Mesendoderm (in vitro differentiated cells): Measurements from ENCODE around the gene PRKN.

ENCODE experiments used
- DNase-seq: peaks from one replicate; pipeline ENCODE4 v3.0.0; 2013
- H2AK5ac ChIP-seq: 2 replicates; pipeline ENCODE4 v1.6.1; 2013; ENCODE audit warnings: low read length, inconsistent platforms
- H2BK120ac ChIP-seq: 2 replicates; pipeline ENCODE4 v1.6.1; 2013; ENCODE audit warnings: low read depth, mild to moderate bottlenecking, low read length, moderate library complexity, mixed read lengths
- H2BK15ac ChIP-seq: replicated peaks from 2 replicates; pipeline ENCODE4 v1.6.1; 2013; ENCODE audit warnings: low read depth, mild to moderate bottlenecking, moderate library complexity
- H2BK5ac ChIP-seq: 2 replicates; pipeline ENCODE4 v1.6.1; 2013; ENCODE audit warnings: low read length, inconsistent platforms
- H3K18ac ChIP-seq: 2 replicates; pipeline ENCODE4 v1.6.1; 2013; ENCODE audit warnings: mild to moderate bottlenecking, low read length, mixed read lengths
- H3K23ac ChIP-seq: one replicate; pipeline ENCODE4 v1.6.1; 2013; ENCODE audit warnings: low read length
- H3K27ac ChIP-seq: 2 replicates; pipeline ENCODE4 v1.5.1; 2013; ENCODE audit warnings: low read depth, mild to moderate bottlenecking, inconsistent platforms, low read length, moderate library complexity
- H3K27me3 ChIP-seq: 2 replicates; pipeline ENCODE4 v1.6.1; 2013; ENCODE audit warnings: low read length, control low read depth, mild to moderate bottlenecking, inconsistent platforms; ENCODE audit not compliant: insufficient read depth, poor library complexity
- H3K36me3 ChIP-seq: 2 replicates; pipeline ENCODE4 v1.6.1; 2013; ENCODE audit warnings: low read length, inconsistent platforms; ENCODE audit not compliant: control insufficient read depth, insufficient read depth
- H3K4ac ChIP-seq: one replicate; pipeline ENCODE4 v1.6.1; 2013; ENCODE audit warnings: low read depth, mild to moderate bottlenecking, low read length, moderate library complexity
- H3K4me1 ChIP-seq: 2 replicates; pipeline ENCODE4 v1.6.1; 2013; ENCODE audit warnings: low read depth, low read length, inconsistent platforms; ENCODE audit not compliant: control insufficient read depth
- H3K4me2 ChIP-seq: 2 replicates; pipeline ENCODE4 v1.6.1; 2013; ENCODE audit warnings: low read length
- H3K4me3 ChIP-seq: 2 replicates; pipeline ENCODE4 v1.5.1; 2013; ENCODE audit warnings: mild to moderate bottlenecking, low read length
- H3K56ac ChIP-seq: one replicate; pipeline ENCODE4 v1.6.1; 2013; ENCODE audit warnings: low read length
- H3K79me1 ChIP-seq: 2 replicates; pipeline ENCODE4 v1.6.1; 2013; ENCODE audit warnings: low read length, inconsistent platforms
- H3K79me2 ChIP-seq: 2 replicates; pipeline ENCODE4 v1.6.1; 2013; ENCODE audit warnings: mild to moderate bottlenecking, low read length; ENCODE audit not compliant: control insufficient read depth, insufficient read depth
- H3K9ac ChIP-seq: 2 replicates; pipeline ENCODE4 v1.6.1; 2013; ENCODE audit warnings: low read length, inconsistent platforms
- H4K5ac ChIP-seq: one replicate; pipeline ENCODE4 v1.6.1; 2013; ENCODE audit warnings: low read length
- H4K8ac ChIP-seq: one replicate; pipeline ENCODE4 v1.6.1; 2013; ENCODE audit warnings: low read depth, mild to moderate bottlenecking, control low read depth, low read length, moderate library complexity
- WGBS: extraction: QIAGEN DNeasy Blood & Tissue Kit; methylation state at CpG from one replicate; pipeline ENCODE4 v1.1.7; 2013; ENCODE audit warnings: low lambda C conversion rate, missing lambda C conversion rate; ENCODE audit not compliant: insufficient coverage; ENCODE audit errors: extremely low coverage; 5-methylcytosine and 5-hydroxymethylcytosine counted together

Gene PRKN

DNA sequence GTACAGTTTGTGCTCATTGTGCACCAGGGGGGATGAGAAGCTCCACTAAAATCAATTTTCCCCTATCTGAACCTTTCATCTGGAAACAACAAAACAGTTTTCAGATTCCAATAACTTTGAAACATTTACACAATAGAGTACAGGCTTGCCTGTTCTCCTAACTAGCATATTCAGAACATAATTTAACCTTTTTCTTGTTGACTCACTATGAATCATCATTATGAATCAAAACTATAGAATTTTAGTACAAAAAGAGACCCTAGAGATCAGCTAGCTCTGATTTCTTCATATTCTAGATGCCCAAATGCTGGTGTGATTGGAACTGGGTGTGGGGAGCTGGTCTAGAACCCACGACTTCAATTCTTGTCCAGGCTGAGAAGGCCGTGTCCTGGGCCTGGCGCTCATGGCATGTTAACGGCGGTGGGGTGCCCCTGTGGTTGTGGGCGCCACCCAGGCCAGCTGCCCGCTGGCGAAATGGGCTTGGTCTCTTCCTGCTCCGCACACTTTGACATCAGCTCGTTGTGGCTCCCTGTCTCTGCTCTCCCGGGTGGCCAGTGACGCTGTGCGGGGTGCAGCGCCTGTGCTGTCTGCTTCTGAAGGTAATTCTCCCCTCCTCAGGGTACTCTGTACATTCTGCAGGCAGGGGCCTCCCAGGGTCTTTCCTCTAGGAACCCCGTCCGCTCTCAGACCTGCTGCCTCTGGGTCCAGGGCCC lies 1423.8 kb downstream of the PRKN start:
- Histone ChIP-seq H2AK5ac (no peak overlapping the region), H3K56ac (no peak overlapping the region), H2BK5ac (no peak overlapping the region), H3K23ac (no peak overlapping the region), H3K4me2 (no peak overlapping the region), H3K4me3 (no peak overlapping the region), H3K18ac (no peak overlapping the region), H2BK120ac (no peak overlapping the region), H4K8ac (no peak overlapping the region), H3K4me1 (no peaks in the 10 kb centered on the region), H2BK15ac (no peak overlapping the region), H3K27me3 (no peaks in the 10 kb centered on the region), H4K5ac (no peak overlapping the region), H3K9ac (no peak overlapping the region), H3K36me3 (no peaks in the 10 kb centered on the region), H3K79me2 (no peaks in the 10 kb centered on the region), H3K27ac (no peak overlapping the region), H3K79me1 (no peaks in the 10 kb centered on the region), H3K4ac (no peak overlapping the region)
- no CpG with 5 or more reads among the region's 16 CpGs for WGBS
- no peak for DNase-seq

DNA sequence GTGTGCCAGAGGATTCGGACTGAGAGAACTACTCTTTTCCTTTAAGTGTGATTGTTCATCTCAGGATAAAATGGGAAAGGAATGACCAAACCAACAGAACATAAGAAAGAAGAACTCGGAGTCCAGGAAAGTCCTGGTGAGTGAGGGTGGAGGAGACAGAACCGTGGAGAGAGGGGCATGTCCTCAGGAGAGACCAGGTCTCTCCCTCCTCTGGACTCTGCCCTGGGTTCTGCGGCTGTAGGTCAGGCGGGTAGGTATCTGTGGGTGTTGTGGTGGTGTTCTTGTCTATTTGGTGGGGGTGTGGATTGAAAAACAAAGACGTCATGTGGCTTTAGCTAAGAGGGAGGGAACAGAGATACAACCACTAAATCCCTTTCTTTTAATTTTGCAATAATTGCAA lies 1424.6 kb downstream of the PRKN start:
- H3K27ac ChIP-seq: no peak overlapping the region
- H3K4ac ChIP-seq: no peak overlapping the region
- no peak overlapping the region for H2BK5ac ChIP-seq
- H2AK5ac ChIP-seq: no peak overlapping the region
- H3K56ac ChIP-seq: no peak overlapping the region
- H3K23ac ChIP-seq: no peak overlapping the region
- H3K4me2 ChIP-seq: no peak overlapping the region
- H3K36me3 ChIP-seq: no peaks in the 10 kb centered on the region
- no peaks in the 10 kb centered on the region for H3K27me3 ChIP-seq
- no peak overlapping the region for H4K5ac ChIP-seq
- H3K18ac ChIP-seq: no peak overlapping the region
- no CpG with 5 or more reads among the region's 6 CpGs for WGBS
- H3K79me2 ChIP-seq: no peaks in the 10 kb centered on the region
- no peak overlapping the region for H2BK120ac ChIP-seq
- no peak overlapping the region for H3K4me3 ChIP-seq
- no peaks in the 10 kb centered on the region for H3K4me1 ChIP-seq
- no peaks in the 10 kb centered on the region for H3K79me1 ChIP-seq
- H3K9ac ChIP-seq: no peak overlapping the region
- H2BK15ac ChIP-seq: no peak overlapping the region
- H4K8ac ChIP-seq: no peak overlapping the region
- no peak for DNase-seq

DNA sequence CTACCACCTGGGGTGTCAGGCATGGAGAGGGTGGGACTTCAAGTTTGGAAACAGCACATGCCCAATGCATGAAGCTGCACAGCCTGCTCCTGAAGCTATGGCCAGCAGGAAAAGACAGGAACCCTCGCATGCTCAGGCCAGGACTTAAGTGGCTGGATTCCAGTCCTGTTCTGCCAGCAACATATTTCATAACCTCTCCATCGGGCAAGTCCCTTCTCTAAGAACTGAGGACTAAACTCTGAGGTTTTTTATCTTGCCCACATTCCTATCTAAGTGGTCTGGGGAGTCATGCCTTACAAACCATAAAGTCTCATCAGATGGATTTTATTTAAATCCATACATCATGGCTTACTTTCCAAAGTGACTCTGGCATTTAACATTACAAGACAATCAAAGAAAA lies 1426.2 kb downstream of the PRKN start:
- Histone ChIP-seq H3K4me3 (no peak overlapping the region), H3K4ac (no peak overlapping the region), H4K5ac (no peak overlapping the region), H3K27me3 (no peaks in the 10 kb centered on the region), H3K4me2 (no peak overlapping the region), H3K4me1 (no peaks in the 10 kb centered on the region), H3K79me2 (no peaks in the 10 kb centered on the region), H4K8ac (no peak overlapping the region), H3K56ac (no peak overlapping the region), H2BK15ac (no peak overlapping the region), H3K18ac (no peak overlapping the region), H2BK120ac (no peak overlapping the region), H2AK5ac (no peak overlapping the region), H3K27ac (no peak overlapping the region), H3K23ac (no peak overlapping the region), H3K9ac (no peak overlapping the region), H3K79me1 (no peaks in the 10 kb centered on the region), H2BK5ac (peak overlapping the region; percentile 29), H3K36me3 (no peaks in the 10 kb centered on the region)
- no peak for DNase-seq
- no CpG with 5 or more reads among the region's 2 CpGs for WGBS

DNA sequence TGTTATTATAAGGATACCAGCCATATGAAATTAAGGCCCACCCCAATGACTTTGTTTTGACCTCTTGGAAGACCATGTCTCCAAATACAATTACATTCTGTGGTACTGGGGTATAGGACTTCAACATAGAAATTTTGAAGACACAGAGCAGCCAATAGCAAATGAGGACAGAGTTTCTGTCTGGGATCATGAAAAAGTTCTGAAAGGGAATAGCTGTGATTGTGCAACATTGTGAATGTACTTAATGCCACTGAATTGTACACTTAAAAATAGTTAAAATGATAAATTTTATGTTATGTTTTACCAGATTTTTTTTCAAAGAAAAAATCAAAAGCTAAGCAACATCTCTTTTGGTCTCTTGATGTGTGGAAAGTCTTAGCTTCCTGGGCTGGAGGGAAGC lies 1426.7 kb downstream of the PRKN start:
- no peak overlapping the region for H4K8ac ChIP-seq
- H4K5ac ChIP-seq: no peak overlapping the region
- no peak overlapping the region for H2AK5ac ChIP-seq
- no peak overlapping the region for H3K23ac ChIP-seq
- H2BK120ac ChIP-seq: no peak overlapping the region
- no peak overlapping the region for H3K4me2 ChIP-seq
- H3K79me1 ChIP-seq: no peaks in the 10 kb centered on the region
- no peak for DNase-seq
- H3K36me3 ChIP-seq: no peaks in the 10 kb centered on the region
- no peak overlapping the region for H3K18ac ChIP-seq
- H3K56ac ChIP-seq: no peak overlapping the region
- H3K4ac ChIP-seq: no peak overlapping the region
- no peak overlapping the region for H3K9ac ChIP-seq
- no peak overlapping the region for H3K27ac ChIP-seq
- no peak overlapping the region for H2BK5ac ChIP-seq
- H3K4me3 ChIP-seq: no peak overlapping the region
- H3K4me1 ChIP-seq: no peaks in the 10 kb centered on the region
- no peak overlapping the region for H2BK15ac ChIP-seq
- H3K79me2 ChIP-seq: no peaks in the 10 kb centered on the region
- no peaks in the 10 kb centered on the region for H3K27me3 ChIP-seq

DNA sequence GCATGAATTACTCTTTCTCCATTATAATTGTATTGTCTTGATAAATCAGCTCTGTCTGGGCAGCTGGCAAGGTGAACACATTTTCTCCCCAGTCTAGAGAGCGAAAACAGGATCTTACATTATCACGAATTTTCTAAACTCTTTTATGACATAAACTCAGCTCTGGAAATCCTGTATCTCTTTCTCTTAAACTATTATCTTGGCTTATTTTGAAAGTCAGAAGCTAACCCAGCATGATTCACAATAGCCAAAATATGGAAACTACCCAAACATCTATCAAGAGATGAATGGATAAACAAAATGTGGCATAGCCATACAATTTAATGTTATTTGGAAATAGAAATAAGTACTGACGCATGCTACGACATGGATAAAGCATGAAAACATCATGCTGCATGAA lies 1427.8 kb downstream of the PRKN start:
- no peak overlapping the region for H2BK120ac ChIP-seq
- H3K4me1 ChIP-seq: no peaks in the 10 kb centered on the region
- H2BK15ac ChIP-seq: no peak overlapping the region
- no peak overlapping the region for H3K9ac ChIP-seq
- H3K79me2 ChIP-seq: no peaks in the 10 kb centered on the region
- H2AK5ac ChIP-seq: no peak overlapping the region
- no peak overlapping the region for H4K8ac ChIP-seq
- WGBS: no CpG with 5 or more reads among the region's 4 CpGs
- no peak overlapping the region for H2BK5ac ChIP-seq
- no peak overlapping the region for H3K4me2 ChIP-seq
- no peak overlapping the region for H3K4me3 ChIP-seq
- H3K23ac ChIP-seq: no peak overlapping the region
- no peaks in the 10 kb centered on the region for H3K27me3 ChIP-seq
- H4K5ac ChIP-seq: no peak overlapping the region
- no peak for DNase-seq
- no peak overlapping the region for H3K56ac ChIP-seq
- H3K36me3 ChIP-seq: no peaks in the 10 kb centered on the region
- no peak overlapping the region for H3K27ac ChIP-seq
- H3K79me1 ChIP-seq: no peaks in the 10 kb centered on the region
- no peak overlapping the region for H3K18ac ChIP-seq
- H3K4ac ChIP-seq: no peak overlapping the region
